ENCODE data around the gene STK4. TPM values are rescaled to one million over a fixed set of nuclear protein-coding genes. Genes with fewer than 3 reads are reported as not detected.

Gene STK4
- total and polyA plus RNA-seq, 2 donors (not counting 3 experiments of a cell fraction or from before 2014, with no cell fraction given), result 9.1 to 29.6 TPM

DNA sequence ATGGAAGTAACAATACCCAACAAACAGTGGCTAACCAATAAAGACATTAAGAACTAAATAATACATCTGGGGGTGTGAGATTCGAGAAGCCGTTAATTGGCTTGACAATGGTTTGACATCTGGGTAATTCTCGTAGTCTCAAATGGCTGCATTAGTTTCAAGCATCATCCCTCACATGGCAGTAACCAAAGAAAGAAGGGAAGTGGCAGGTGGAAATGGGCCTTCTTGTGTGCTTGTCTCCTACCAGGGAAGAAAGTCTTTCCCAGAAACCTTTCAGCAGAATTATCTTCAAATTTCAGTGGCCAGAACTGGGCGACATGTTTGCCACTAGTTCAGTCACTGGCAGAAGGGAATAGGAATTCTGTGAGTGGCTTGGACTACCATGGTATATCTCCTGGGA lies 10.4 kb downstream of the STK4 start:
- CTCF ChIA-PET, result interaction anchor here (2.1 to 2.3 kb wide), 2 partner anchors 11 to 35 kb away, joined by 9 to 13 read pairs; no protein-coding TSS in a partner anchor
- H4K20me1 ChIP-seq (replicated peaks; ENCODE audit: control insufficient read depth, extremely low read depth, insufficient read depth, low read length), result no peaks in the 10 kb centered on the region
- H3K9me1 ChIP-seq (replicated peaks; ENCODE audit: control insufficient read depth, extremely low read depth, insufficient read depth, low read length), result no peaks in the 10 kb centered on the region
- no peaks in the 10 kb centered on the region for H3K9me3 ChIP-seq (replicated peaks; ENCODE audit: control insufficient read depth, insufficient read depth, low read length)
- H3K4me3 ChIP-seq (replicated peaks in 1 of 3; ENCODE audit: insufficient read depth in 1 of 3, low read depth in 1 of 3, low read length in 3 of 3), result no peak overlapping the region
- H3K27me3 ChIP-seq (ENCODE audit: control insufficient read depth in 2 of 2, insufficient read depth in 2 of 2, low read length in 2 of 2), result no peaks in the 10 kb centered on the region
- POLR2A ChIA-PET, result no interaction called here
- dilution Hi-C loops (cut with MboI; ENCODE audit: extremely low pct_ligation_motif_present, low sequenced_read_pairs), result no loop called here
- H3K79me2 ChIP-seq (ENCODE audit: control insufficient read depth, insufficient read depth, low read length), result no peaks in the 10 kb centered on the region
- no peak overlapping the region for H3K27ac ChIP-seq (ENCODE audit: insufficient read depth, low read depth, low read length)
- peaks cover 8% of the 10 kb centered on the region for H3K4me1 ChIP-seq (ENCODE audit: control insufficient read depth, extremely low read depth, insufficient read depth, low read length)
- no TSS peak for BruUV-seq (replicated peaks)
- TF ChIP-seq POLR2A (IDR thresholded peaks at IDR 0.05; ENCODE audit: low read depth, low read length) (no peak), JUN (IDR thresholded peaks at IDR 0.05; ENCODE audit: borderline replicate concordance, insufficient read depth, insufficient read length, low read depth) (no peak), MYC (IDR thresholded peaks at IDR 0.05; ENCODE audit: low read depth, low read length) (no peak), EZH2 (IDR thresholded peaks at IDR 0.05; ENCODE audit: borderline replicate concordance, low read depth, low read length, severe bottlenecking) (no peak), POLR2AphosphoS5 (IDR thresholded peaks at IDR 0.05; ENCODE audit: insufficient read depth, low read depth, low read length) (no peak), GATA2 (IDR thresholded peaks at IDR 0.05; ENCODE audit: insufficient read depth, insufficient read length, low read depth, low read length) (no peak), FOS (IDR thresholded peaks at IDR 0.05; ENCODE audit: borderline replicate concordance, insufficient read depth, low read length) (no peak)
- TF ChIP-seq, protein P1, sequence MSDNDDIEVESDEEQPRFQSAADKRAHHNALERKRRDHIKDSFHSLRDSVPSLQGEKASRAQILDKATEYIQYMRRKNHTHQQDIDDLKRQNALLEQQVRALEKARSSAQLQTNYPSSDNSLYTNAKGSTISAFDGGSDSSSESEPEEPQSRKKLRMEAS (IDR thresholded peaks at IDR 0.05; ENCODE audit: insufficient read depth, insufficient read length), result no peak
- TF ChIP-seq, protein P2, sequence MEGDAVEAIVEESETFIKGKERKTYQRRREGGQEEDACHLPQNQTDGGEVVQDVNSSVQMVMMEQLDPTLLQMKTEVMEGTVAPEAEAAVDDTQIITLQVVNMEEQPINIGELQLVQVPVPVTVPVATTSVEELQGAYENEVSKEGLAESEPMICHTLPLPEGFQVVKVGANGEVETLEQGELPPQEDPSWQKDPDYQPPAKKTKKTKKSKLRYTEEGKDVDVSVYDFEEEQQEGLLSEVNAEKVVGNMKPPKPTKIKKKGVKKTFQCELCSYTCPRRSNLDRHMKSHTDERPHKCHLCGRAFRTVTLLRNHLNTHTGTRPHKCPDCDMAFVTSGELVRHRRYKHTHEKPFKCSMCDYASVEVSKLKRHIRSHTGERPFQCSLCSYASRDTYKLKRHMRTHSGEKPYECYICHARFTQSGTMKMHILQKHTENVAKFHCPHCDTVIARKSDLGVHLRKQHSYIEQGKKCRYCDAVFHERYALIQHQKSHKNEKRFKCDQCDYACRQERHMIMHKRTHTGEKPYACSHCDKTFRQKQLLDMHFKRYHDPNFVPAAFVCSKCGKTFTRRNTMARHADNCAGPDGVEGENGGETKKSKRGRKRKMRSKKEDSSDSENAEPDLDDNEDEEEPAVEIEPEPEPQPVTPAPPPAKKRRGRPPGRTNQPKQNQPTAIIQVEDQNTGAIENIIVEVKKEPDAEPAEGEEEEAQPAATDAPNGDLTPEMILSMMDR (IDR thresholded peaks at IDR 0.05; ENCODE audit: extremely low read depth in 1 of 2, insufficient read depth in 1 of 2, low read depth in 1 of 2, low read length in 2 of 2), result no peak
- no peak overlapping the region for H3K9ac ChIP-seq (replicated peaks; ENCODE audit: extremely low read depth, insufficient read depth, low read length)
- H3K36me3 ChIP-seq (ENCODE audit: control insufficient read depth in 2 of 2, extremely low read depth in 1 of 2, insufficient read depth in 2 of 2, low read length in 2 of 2), result peaks cover 6 to 12% of the 10 kb centered on the region in 2 experiments
- no peak overlapping the region for H2AFZ ChIP-seq (ENCODE audit: low read depth, low read length)
- intact Hi-C loops (cut with micrococcal nuclease), result no loop called here
- FAIRE-seq (no peak), DNase-seq (ENCODE audit: low read depth, low spot score) (no peak)
- no peak overlapping the region for H3K4me2 ChIP-seq (ENCODE audit: insufficient read depth, low read length)

Measured in endothelial cell of umbilical vein (primary cell).